WTC11 (cell line): ENCODE data around the gene C20orf144.

Experiments
- ATF2 ChIP-seq: sonication (generic); formaldehyde crosslinking; IDR thresholded peaks from 2 replicates; pipeline ENCODE4 v1.8.1; 2022; ENCODE audit warnings: low read depth, missing genetic modification reagents, borderline replicate concordance
- CREB1 ChIP-seq: sonication (generic); formaldehyde crosslinking; IDR thresholded peaks from 2 replicates; pipeline ENCODE4 v1.8.0; 2023; ENCODE audit warnings: mild to moderate bottlenecking, missing genetic modification reagents
- CTCF ChIP-seq: fragments of 200-600 bp; IDR thresholded peaks from 2 replicates; pipeline ENCODE4 v1.8.0; 2022; ENCODE audit warnings: antibody characterized with exemption
- ESRRA ChIP-seq: sonication (generic); formaldehyde crosslinking; IDR thresholded peaks from 2 replicates; pipeline ENCODE4 v1.8.1; 2022; ENCODE audit warnings: mild to moderate bottlenecking, missing genetic modification reagents, borderline replicate concordance
- JUN ChIP-seq: sonication (generic); formaldehyde crosslinking; IDR thresholded peaks from 2 replicates; pipeline ENCODE4 v1.8.0; 2023; ENCODE audit warnings: mild to moderate bottlenecking, missing genetic modification reagents
- MLX ChIP-seq: sonication (generic); formaldehyde crosslinking; IDR thresholded peaks from 2 replicates; pipeline ENCODE4 v1.8.1; 2023; ENCODE audit warnings: mild to moderate bottlenecking, missing genetic modification reagents, moderate library complexity
- NR1H2 ChIP-seq: sonication (generic); formaldehyde crosslinking; IDR thresholded peaks from 2 replicates; pipeline ENCODE4 v1.9.0; 2021; ENCODE audit warnings: mild to moderate bottlenecking, moderate library complexity, missing genetic modification reagents
- NR2C2 ChIP-seq: sonication (generic); formaldehyde crosslinking; IDR thresholded peaks from 2 replicates; pipeline ENCODE4 v1.8.0; 2022; ENCODE audit warnings: mild to moderate bottlenecking, missing genetic modification reagents
- PRRX2 ChIP-seq: fragments of 250-450 bp; sonication (Bioruptor Pico); IDR thresholded peaks from 2 replicates; pipeline ENCODE4 v1.8.0; 2021; ENCODE audit warnings: mild to moderate bottlenecking
- SP1 ChIP-seq: sonication (generic); formaldehyde crosslinking; conservative IDR thresholded peaks from 2 replicates; pipeline ENCODE4 v1.8.1; 2022; ENCODE audit warnings: missing genetic modification reagents
- TCF7 ChIP-seq: sonication (generic); formaldehyde crosslinking; IDR thresholded peaks from 2 replicates; pipeline ENCODE4 v1.8.0; 2022; ENCODE audit warnings: mild to moderate bottlenecking, low read depth, missing genetic modification reagents, moderate library complexity
- TEAD1 ChIP-seq: sonication (generic); formaldehyde crosslinking; IDR thresholded peaks from 2 replicates; pipeline ENCODE4 v1.8.0; 2022; ENCODE audit warnings: mild to moderate bottlenecking, missing genetic modification reagents
- USF2 ChIP-seq: sonication (generic); formaldehyde crosslinking; IDR thresholded peaks from 2 replicates; pipeline ENCODE4 v1.8.1; 2023; ENCODE audit warnings: mild to moderate bottlenecking, missing genetic modification reagents, moderate library complexity
- ZNF396 ChIP-seq: fragments of 250-450 bp; sonication (Bioruptor Pico); IDR thresholded peaks from 2 replicates; pipeline ENCODE4 v1.8.0; 2021; ENCODE audit warnings: mild to moderate bottlenecking, moderate library complexity, borderline replicate concordance

- TF ChIP-seq NR1H2 (CRISPR knock-in tag), result no peak
- TF ChIP-seq CREB1, result no peak
- no peak for TF ChIP-seq CTCF
- no peak for TF ChIP-seq USF2 (CRISPR knock-in tag)
- TF ChIP-seq ZNF396 (CRISPR knock-in tag), result no peak
- no peak for TF ChIP-seq MLX (CRISPR knock-in tag)
- TF ChIP-seq TCF7 (CRISPR knock-in tag), result no peak
- TF ChIP-seq PRRX2 (CRISPR knock-in tag), result no peak
- TF ChIP-seq TEAD1 (CRISPR knock-in tag), result no peak
- TF ChIP-seq ATF2 (CRISPR knock-in tag), result no peak
- TF ChIP-seq JUN (CRISPR knock-in tag), result no peak
- no peak for TF ChIP-seq ESRRA (CRISPR knock-in tag)
- no peak for TF ChIP-seq NR2C2 (CRISPR knock-in tag)
- TF ChIP-seq SP1 (CRISPR knock-in tag), result no peak
Measured at GRCh38 chr20:33648396-33649004, 13.6 kb upstream of the C20orf144 start.
